Measurements from ENCODE around the gene IMP3.
"Not testable (repeated sequence)": the region's sequence is repeated elsewhere in the genome, so short reads cannot be mapped to it uniquely, and the experiment has no call there.

Gene IMP3

DNA sequence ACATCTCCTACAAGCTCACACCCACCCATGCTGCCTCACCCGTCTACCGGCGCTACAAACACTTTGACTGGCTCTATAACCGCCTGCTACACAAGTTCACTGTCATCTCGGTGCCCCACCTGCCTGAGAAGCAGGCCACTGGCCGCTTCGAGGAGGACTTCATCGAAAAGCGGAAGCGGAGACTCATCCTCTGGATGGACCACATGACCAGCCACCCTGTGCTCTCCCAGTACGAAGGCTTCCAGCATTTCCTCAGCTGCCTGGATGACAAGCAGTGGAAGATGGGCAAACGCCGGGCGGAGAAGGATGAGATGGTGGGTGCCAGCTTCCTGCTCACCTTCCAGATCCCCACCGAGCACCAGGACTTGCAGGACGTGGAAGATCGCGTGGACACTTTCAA, 9.8 kb upstream of the IMP3 start:
- DNase-seq = no peak

DNA sequence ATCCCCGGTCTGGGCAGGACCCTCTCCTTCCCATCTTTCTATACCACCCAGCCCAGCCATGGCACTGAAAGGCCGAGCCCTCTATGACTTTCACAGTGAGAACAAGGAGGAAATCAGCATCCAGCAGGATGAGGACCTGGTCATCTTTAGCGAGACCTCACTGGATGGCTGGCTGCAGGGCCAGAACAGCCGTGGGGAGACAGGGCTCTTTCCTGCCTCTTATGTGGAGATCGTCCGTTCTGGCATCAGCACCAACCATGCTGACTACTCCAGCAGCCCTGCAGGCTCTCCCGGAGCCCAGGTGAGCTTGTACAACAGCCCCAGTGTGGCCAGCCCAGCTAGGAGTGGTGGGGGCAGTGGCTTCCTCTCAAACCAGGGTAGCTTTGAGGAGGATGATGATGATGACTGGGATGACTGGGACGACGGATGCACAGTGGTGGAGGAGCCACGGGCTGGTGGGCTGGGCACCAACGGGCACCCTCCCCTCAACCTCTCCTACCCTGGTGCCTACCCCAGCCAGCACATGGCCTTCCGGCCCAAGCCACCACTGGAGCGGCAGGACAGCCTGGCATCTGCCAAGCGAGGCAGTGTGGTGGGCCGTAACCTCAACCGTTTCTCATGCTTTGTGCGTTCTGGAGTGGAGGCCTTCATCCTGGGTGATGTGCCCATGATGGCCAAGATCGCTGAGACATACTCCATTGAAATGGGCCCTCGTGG, 9.2 kb upstream of the IMP3 start:
- DNase-seq = no peak

GRCh38 chr15:75648156-75649000, 8.4 kb upstream of the IMP3 start:
- peak; percentile 46 for DNase-seq

DNA sequence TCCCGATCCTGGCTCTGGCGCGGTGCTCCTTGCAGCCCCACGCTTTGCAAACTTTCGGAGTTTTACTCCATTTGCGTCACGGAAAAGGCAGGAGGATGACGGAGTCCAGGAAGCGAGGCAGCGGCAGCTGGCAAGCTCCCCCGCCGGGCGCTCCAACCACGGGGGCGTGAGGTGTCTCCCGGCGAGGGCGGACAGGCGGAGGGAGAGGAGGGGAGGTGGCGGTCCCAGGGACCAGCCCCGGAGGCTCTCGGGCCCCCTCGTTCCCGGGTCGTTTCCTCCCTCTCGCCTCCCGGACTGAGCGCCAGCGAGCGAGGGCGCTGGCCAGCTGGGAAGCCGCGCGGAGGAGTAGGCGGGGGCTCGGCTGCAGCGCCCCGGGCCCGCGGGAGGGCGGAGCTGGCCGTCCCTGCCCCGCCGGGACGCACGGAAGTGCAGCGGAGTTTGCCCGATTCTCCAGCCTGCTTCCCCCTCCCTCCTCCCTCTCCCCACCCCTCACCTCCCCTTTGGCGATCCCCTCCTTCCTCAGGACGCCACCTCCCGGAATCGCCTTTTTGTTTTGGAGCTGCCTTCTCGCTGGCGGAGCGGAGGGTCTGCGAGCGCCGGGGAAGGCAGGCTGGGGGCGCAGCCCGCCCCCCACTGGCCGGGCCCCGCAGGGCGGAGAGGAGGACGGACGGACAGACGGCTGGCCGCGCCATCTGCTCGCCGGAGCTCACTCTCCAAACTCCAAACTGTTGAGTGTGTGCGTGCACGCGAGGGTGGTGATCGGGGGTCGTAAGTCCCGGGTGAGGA, 7.5 kb upstream of the IMP3 start, which contains the start of gene SNX33:
TSS of gene SNX33 (plus strand) at position 543 of the 786 bp plus-strand sequence. CDS start 1,191 bp downstream, outside the sequence.
- peak; percentile 83 for DNase-seq

DNA sequence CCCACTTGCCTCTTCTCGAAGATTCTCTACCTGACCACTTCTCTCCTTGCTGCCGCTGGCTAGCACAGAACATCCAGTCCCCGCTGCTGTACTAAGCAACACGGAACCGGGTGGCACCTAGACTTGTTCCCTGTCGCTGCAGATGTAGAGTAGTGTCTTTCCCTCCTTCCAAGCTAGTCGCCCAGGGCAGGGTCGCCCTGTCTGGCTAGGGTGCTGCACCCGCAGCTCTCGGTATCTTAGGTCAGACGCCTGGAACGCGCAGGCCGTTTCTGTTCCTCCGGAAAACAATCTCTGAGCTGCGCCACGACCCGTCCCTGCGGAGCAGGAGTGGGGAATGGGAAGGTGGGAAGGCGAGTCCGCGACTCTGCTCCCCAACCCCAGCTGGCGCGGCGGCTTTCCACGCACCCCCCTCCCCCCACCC, 6.9 kb upstream of the IMP3 start:
- DNase-seq = no peak

GRCh38 chr15:75646112-75646943, 6.3 kb upstream of the IMP3 start:
- no peak for DNase-seq

- peak; percentile 46 for DNase-seq
Observed at GRCh38 chr15:75644376-75644775, 4.4 kb upstream of the IMP3 start.

- no peak for DNase-seq
Observed at GRCh38 chr15:75641603-75642002, 1.6 kb upstream of the IMP3 start.

GRCh38 chr15:75641179-75641503, 1.1 kb upstream of the IMP3 start:
- DNase-seq = no peak

DNA sequence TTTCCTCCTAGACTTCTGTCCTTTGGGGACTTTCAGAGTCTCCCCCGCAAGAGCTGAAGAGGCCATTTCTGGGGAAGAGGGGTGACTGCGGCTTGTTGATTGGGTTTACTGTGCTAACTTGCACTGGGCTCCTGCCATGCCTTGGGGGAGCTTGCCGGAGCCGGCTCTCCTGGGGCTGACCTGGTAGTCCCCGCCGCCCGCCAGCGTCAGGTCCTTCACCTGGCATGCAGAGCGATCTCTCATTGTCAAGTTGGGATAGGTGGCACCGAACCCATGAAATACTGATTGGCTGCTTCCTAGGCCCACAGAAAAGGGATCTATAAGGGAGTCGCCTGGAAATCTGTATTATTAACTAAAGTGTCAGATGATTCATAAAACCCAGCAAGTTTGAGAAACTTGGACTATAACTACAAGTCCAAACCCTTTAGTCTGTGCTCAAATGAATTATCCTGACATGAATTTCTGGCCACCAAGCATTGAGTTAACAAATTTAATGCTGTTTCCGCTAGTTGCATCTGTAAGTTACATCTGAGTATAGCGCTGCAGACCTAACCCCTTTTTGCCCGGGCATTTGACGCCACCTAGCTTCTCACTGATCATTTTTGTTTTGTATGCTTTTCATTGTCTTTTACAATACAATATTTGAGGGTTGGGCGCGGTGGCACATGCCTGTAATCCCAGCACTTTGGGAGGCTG, 607 bp upstream of the IMP3 start:
- peak; percentile 65 for DNase-seq

- DNase-seq = no peak
Observed at GRCh38 chr15:75639191-75639708, 774 bp downstream of the IMP3 start.

GRCh38 chr15:75637245-75638009, 2.6 kb downstream of the IMP3 start:
- no peak for DNase-seq

DNA sequence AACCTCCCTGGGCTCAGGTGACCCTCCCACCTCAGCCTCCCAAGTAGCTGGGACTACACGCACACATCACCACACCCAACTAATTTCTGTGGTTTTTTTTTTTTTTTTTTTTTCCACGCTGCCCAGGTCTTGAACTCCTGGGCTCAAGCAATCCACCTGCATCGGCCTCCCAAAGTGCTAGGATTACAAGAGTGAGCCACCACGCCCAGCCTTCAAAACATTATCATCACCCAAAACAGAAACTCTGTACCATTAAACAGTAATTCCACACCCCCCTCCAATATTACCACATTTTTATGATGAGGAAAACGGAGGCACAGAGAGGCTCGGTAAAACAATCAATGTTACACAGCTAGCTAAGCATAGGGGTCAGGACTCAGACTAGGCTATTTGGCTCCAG, 4.0 kb downstream of the IMP3 start:
- no peak for DNase-seq

GRCh38 chr15:75633922-75634321, 6.1 kb downstream of the IMP3 start:
- DNase-seq = not testable (repeated sequence)

- no peak for DNase-seq
Observed at GRCh38 chr15:75631935-75632334, 8.1 kb downstream of the IMP3 start.

DNA sequence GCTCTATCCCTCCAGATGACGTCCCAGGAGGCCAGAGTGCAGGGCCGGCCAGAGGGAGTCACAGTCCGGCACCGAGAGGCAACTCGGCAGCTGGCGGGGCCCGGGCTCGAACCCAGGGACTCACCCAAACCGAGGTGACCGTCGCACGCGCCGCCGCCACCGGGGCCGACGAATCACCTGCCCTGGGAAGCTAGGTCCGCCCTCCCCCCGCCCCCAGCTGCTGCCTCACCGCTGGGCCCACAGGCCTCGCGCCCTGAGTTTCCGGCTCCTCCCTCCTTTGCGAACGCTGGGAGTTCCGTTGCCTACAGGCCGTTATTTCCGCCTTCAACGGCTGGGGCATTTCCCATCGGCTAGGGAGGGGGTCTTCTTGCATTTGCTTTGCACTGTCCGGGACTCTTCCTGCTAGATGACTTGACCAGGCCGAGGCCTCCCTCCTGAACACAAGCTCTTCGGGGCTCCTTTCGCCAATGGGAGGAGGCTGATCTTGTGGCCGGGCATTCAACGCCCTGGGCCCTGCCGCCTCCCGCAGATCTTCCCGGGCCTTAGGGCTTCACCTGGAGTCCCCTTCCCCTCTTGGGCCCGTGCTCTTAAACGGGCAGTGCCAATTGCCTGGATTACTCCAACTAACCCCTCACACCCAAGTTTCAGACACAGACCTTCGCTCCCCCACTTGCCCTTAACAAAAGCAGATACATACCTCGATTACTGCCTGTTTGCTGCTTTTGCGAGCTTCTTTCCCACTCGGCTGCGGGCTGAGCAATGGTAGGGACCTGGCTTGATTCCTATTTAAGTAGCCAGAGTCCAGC, 14.3 kb downstream of the IMP3 start, which contains the start of gene SNUPN:
TSS of gene SNUPN (minus strand) at position 184 of the 806 bp plus-strand sequence. CDS start 4,674 bp downstream, outside the sequence.
- DNase-seq = peak; percentile 92

GRCh38 chr15:75622505-75622904, 17.5 kb downstream of the IMP3 start:
- no peak for DNase-seq

GRCh38 chr15:75620841-75621391, 19.1 kb downstream of the IMP3 start:
- peak; percentile 90 for DNase-seq

- peak; percentile 81 for DNase-seq
Observed at GRCh38 chr15:75620058-75620820, 19.8 kb downstream of the IMP3 start.
